ENCODE data around the gene TRIM63.

- peak in 2 of 7 experiments; percentile 4 to 8 for TF ChIP-seq CTCF (IDR thresholded peaks at IDR 0.05)
- TF ChIP-seq POLR2A (IDR thresholded peaks at IDR 0.05), result no peak
Measured at GRCh38 chr1:26046246-26047095, 21.0 kb downstream of the TRIM63 start.

Data from body of pancreas (tissue), 4 donors.